PC-9 (cell line): ENCODE measurements around the gene HPRT1. TPM values are rescaled to one million over a fixed set of nuclear protein-coding genes. Genes with fewer than 3 reads are reported as not detected.

ENCODE experiments used
- BruUV-seq: library from RNA; stranded (reverse); fragments of 400-500 nt; replicated peaks from 2 replicates; lab custom pipeline; 2021; lab: Mats Ljungman, UMichigan
- CTCF ChIA-PET: fragments of 300-600 bp; sonication (Branson Sonifier 250); formaldehyde crosslinking; loops from one replicate; lab custom pipeline; 2022; ENCODE audit warnings: antibody characterized with exemption; lab: Charles Lee
- POLR2A ChIA-PET: fragments of 300-600 bp; sonication (Branson Sonifier 250); formaldehyde crosslinking; loops from one replicate; lab custom pipeline; 2022; ENCODE audit warnings: antibody characterized with exemption; ENCODE audit not compliant: unreplicated experiment; lab: Charles Lee
- DNase-seq, 2 experiments: peaks; one replicate each; pipeline versions ENCODE4 v3.0.0 to v3.0.0-alpha.2; 2015 to 2022; ENCODE audit warnings: mixed read lengths in 1 of 2
- H2AFZ ChIP-seq: fragments of 200-600 bp; sonication (generic); 2 replicates; pipeline ENCODE4 v1.8.1; 2017; ENCODE audit warnings: antibody characterized with exemption
- H3F3A ChIP-seq: fragments of 200-600 bp; sonication (generic); 2 replicates; pipeline ENCODE4 v1.8.1; 2017; ENCODE audit warnings: antibody characterized with exemption, mild to moderate bottlenecking, low read depth; ENCODE audit not compliant: insufficient read depth
- H3K27ac ChIP-seq: fragments of 200-600 bp; sonication (generic); 2 replicates; pipeline ENCODE4 v1.6.1; 2016; ENCODE audit warnings: mixed run types
- H3K27me3 ChIP-seq: fragments of 200-600 bp; sonication (generic); 2 replicates; pipeline ENCODE4 v1.6.1; 2016; ENCODE audit warnings: low read depth, mixed run types; ENCODE audit not compliant: insufficient read depth
- H3K36me3 ChIP-seq: fragments of 200-600 bp; sonication (generic); 2 replicates; pipeline ENCODE4 v1.6.1; 2016; ENCODE audit warnings: low read depth, mixed run types
- H3K4me1 ChIP-seq: fragments of 200-600 bp; sonication (generic); replicated peaks from 2 replicates; pipeline ENCODE4 v1.6.1; 2016; ENCODE audit warnings: mixed run types; ENCODE audit not compliant: insufficient read depth
- H3K4me2 ChIP-seq: fragments of 200-600 bp; sonication (generic); 2 replicates; pipeline ENCODE4 v1.6.1; 2017; ENCODE audit warnings: mixed run types
- H3K4me3 ChIP-seq: fragments of 200-600 bp; sonication (generic); 2 replicates; pipeline ENCODE4 v1.6.1; 2016; ENCODE audit warnings: mixed run types
- H3K79me2 ChIP-seq: fragments of 200-600 bp; sonication (generic); 2 replicates; pipeline ENCODE4 v1.6.1; 2017; ENCODE audit warnings: low read depth, mixed run types
- H3K9me2 ChIP-seq: fragments of 200-600 bp; sonication (generic); 2 replicates; pipeline ENCODE4 v1.8.1; 2017; ENCODE audit warnings: mild to moderate bottlenecking; ENCODE audit not compliant: insufficient read depth
- H3K9me3 ChIP-seq: fragments of 200-600 bp; sonication (generic); 2 replicates; pipeline ENCODE4 v1.8.1; 2016; ENCODE audit warnings: low read depth; ENCODE audit not compliant: insufficient read depth
- H4K20me1 ChIP-seq: fragments of 200-600 bp; sonication (generic); 2 replicates; pipeline ENCODE4 v1.8.1; 2017; ENCODE audit not compliant: insufficient read depth
- CTCF ChIP-seq: fragments of 200-600 bp; sonication (generic); conservative IDR thresholded peaks from 2 replicates; pipeline ENCODE4 v1.6.1; 2017; ENCODE audit warnings: mixed run types, antibody characterized with exemption, mild to moderate bottlenecking, moderate library complexity
- EZH2 ChIP-seq: fragments of 200-600 bp; sonication (generic); IDR thresholded peaks from 2 replicates; pipeline ENCODE4 v1.8.0; 2017; ENCODE audit warnings: antibody characterized with exemption, low read depth
- intact Hi-C: fragments of 100-400 bp; cut with micrococcal nuclease; formaldehyde crosslinking; loops from one replicate; pipeline ENCODE4 v1.10.0; 2022; ENCODE audit not compliant: unreplicated experiment
- total RNA-seq: library from RNA; stranded (reverse); gene quantifications from 2 replicates; pipeline ENCODE4 v1.2.3, GENCODE V29; 2021

The HPRT1 gene
- total RNA-seq, 1 experiment from 2014 or later = 61.7 TPM

- H3K4me2 ChIP-seq = no peak overlapping the region
- CTCF ChIA-PET = interaction anchor here (0.6 kb wide), 1 partner anchor 48 kb away, joined by 3 read pairs; no protein-coding TSS in a partner anchor
- H3K9me2 ChIP-seq = no peaks in the 10 kb centered on the region
- H3K4me3 ChIP-seq = no peak overlapping the region
- no peak overlapping the region; the same call in 1 of the 2 replicates for H3K27ac ChIP-seq
- no peak overlapping the region for H2AFZ ChIP-seq
- no peaks in the 10 kb centered on the region for H3K27me3 ChIP-seq
- intact Hi-C loops = no loop called here
- no peak for DNase-seq
- H3K4me1 ChIP-seq = peaks cover 4% of the 10 kb centered on the region; the same call in 1 of the 2 replicates
- peaks cover under 1% of the 10 kb centered on the region; the same call in 1 of the 2 replicates for H3K36me3 ChIP-seq
- H3K9me3 ChIP-seq = no peaks in the 10 kb centered on the region
- TF ChIP-seq EZH2 = no peak
- TF ChIP-seq CTCF = no peak
- POLR2A ChIA-PET = interaction anchor here (0.7 kb wide), 1 partner anchor 412 kb away, joined by 3 read pairs; no protein-coding TSS in a partner anchor
- H4K20me1 ChIP-seq = no peaks in the 10 kb centered on the region
- BruUV-seq = no TSS peak
- peaks cover 11% of the 10 kb centered on the region; the same call in 1 of the 2 replicates for H3F3A ChIP-seq
- H3K79me2 ChIP-seq = peaks cover 44% of the 10 kb centered on the region
Measured at GRCh38 chrX:134470013-134470412, 10.0 kb downstream of the HPRT1 start.

DNA sequence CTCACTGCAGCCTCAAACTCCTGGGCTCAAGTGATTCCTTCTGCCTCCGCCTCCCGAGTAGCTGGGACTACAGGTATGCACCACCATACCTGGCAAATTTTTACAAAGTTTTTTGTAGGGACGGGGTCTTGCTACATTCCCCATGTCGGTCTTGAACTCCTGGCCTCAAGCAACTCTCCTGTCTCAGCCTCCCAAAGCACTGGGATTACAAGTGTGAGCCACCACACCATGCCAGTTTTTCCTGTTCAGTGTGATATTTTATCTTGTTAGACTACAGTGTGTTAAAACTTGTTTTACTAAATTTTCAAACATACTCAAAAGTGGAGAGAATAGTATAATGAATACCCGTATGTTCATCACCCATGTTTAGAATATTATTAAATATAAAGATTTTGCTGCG, 12.1 kb downstream of the HPRT1 start:
- TF ChIP-seq CTCF (no peak), EZH2 (no peak)

GRCh38 chrX:134476284-134476683, 16.3 kb downstream of the HPRT1 start:
- no peak for DNase-seq
- no peaks in the 10 kb centered on the region for H3K9me2 ChIP-seq
- H3K4me3 ChIP-seq = no peak overlapping the region
- no peaks in the 10 kb centered on the region for H3K4me1 ChIP-seq
- peaks cover 15% of the 10 kb centered on the region; the same call in 1 of the 2 replicates for H3K36me3 ChIP-seq
- no TSS peak for BruUV-seq
- ChIA-PET CTCF (no interaction called here), POLR2A (no interaction called here)
- intact Hi-C loops = no loop called here
- no peak overlapping the region for H3K27ac ChIP-seq
- H3K27me3 ChIP-seq = no peaks in the 10 kb centered on the region
- no peaks in the 10 kb centered on the region for H3F3A ChIP-seq
- H3K79me2 ChIP-seq = 0 out of 2 replicates have a peak, but pooled peaks cover 2% of the 10 kb centered on the region
- TF ChIP-seq EZH2 (no peak), CTCF (no peak)
- H4K20me1 ChIP-seq = no peaks in the 10 kb centered on the region
- no peak overlapping the region for H3K4me2 ChIP-seq
- no peak overlapping the region for H2AFZ ChIP-seq
- no peaks in the 10 kb centered on the region for H3K9me3 ChIP-seq

More for the DNA sequence above, 12.1 kb downstream of the HPRT1 start:
- H3K4me3 ChIP-seq = no peak overlapping the region
- ChIA-PET POLR2A (interaction anchor here (0.6 kb wide), 2 partner anchors 11 to 522 kb away, joined by 8 to 18 read pairs; no protein-coding TSS in a partner anchor), CTCF (no interaction called here)
- H3K27me3 ChIP-seq = no peaks in the 10 kb centered on the region
- BruUV-seq = no TSS peak
- no peak for DNase-seq
- peaks cover 15% of the 10 kb centered on the region; the same call in 1 of the 2 replicates for H3K36me3 ChIP-seq
- H3F3A ChIP-seq = peaks cover 11% of the 10 kb centered on the region; the same call in 1 of the 2 replicates
- no peak overlapping the region for H3K27ac ChIP-seq
- H3K9me2 ChIP-seq = no peaks in the 10 kb centered on the region
- no peaks in the 10 kb centered on the region for H3K9me3 ChIP-seq
- intact Hi-C loops = no loop called here
- H2AFZ ChIP-seq = no peak overlapping the region
- H3K4me1 ChIP-seq = peaks cover 4% of the 10 kb centered on the region; the same call in 1 of the 2 replicates
- no peaks in the 10 kb centered on the region for H4K20me1 ChIP-seq
- H3K4me2 ChIP-seq = no peak overlapping the region
- H3K79me2 ChIP-seq = peaks cover 25% of the 10 kb centered on the region
